GM12891 (cell line): ENCODE results near the gene CES5A.
"Not testable (repeated sequence)": the region's sequence is repeated elsewhere in the genome, so short reads cannot be mapped to it uniquely, and the experiment has no call there.

Experiments
- DNase-seq: peaks from one replicate; pipeline ENCODE4 v3.0.0; 2011; ENCODE audit warnings: low spot score; ENCODE audit not compliant: insufficient read length
- FAIRE-seq: peaks from 2 replicates; lab custom pipeline; 2011; peaks lifted over from hg19 to GRCh38; lab: Jason Lieb, UNC
- PAX5 ChIP-seq: IDR thresholded peaks from 2 replicates; pipeline ENCODE4 v1.6.1; 2011; ENCODE audit warnings: low read length, moderate library complexity, mild to moderate bottlenecking; ENCODE audit not compliant: insufficient read depth, severe bottlenecking
- POLR2A ChIP-seq: IDR thresholded peaks from 2 replicates; pipeline ENCODE4 v1.6.1; 2011; ENCODE audit warnings: low read depth, low read length, control low read depth
- POLR2AphosphoS5 ChIP-seq: IDR thresholded peaks from 2 replicates; pipeline ENCODE4 v1.6.1; 2011; ENCODE audit warnings: low read depth, low read length, control low read depth
- POU2F2 ChIP-seq: IDR thresholded peaks from 2 replicates; pipeline ENCODE4 v1.6.1; 2011; ENCODE audit warnings: low read depth, mild to moderate bottlenecking, control low read depth, low read length, moderate library complexity
- SPI1 ChIP-seq: IDR thresholded peaks from 2 replicates; pipeline ENCODE4 v1.6.1; 2011; ENCODE audit warnings: low read depth, low read length, control low read depth
- TAF1 ChIP-seq: IDR thresholded peaks from 2 replicates; pipeline ENCODE4 v1.6.1; 2011; ENCODE audit warnings: low read depth, low read length, control low read depth

Gene CES5A

GRCh38 chr16:55889518-55889917 lies 14.3 kb upstream of the CES5A start:
- DNase-seq (no peak), FAIRE-seq (no peak)
- TF ChIP-seq POU2F2: no peak
- no peak for TF ChIP-seq SPI1
- no peak for TF ChIP-seq TAF1
- no peak for TF ChIP-seq POLR2A
- no peak for TF ChIP-seq POLR2AphosphoS5
- no peak for TF ChIP-seq PAX5

- TF ChIP-seq POLR2A (no peak), PAX5 (no peak), TAF1 (no peak), SPI1 (no peak), POU2F2 (no peak), POLR2AphosphoS5 (no peak)
- DNase-seq (no peak), FAIRE-seq (no peak)
These were observed 13.4 kb upstream of the CES5A start for GRCh38 chr16:55888546-55888945.

GRCh38 chr16:55876854-55877253 lies 1.7 kb upstream of the CES5A start:
- DNase-seq (no peak), FAIRE-seq (no peak)
- TF ChIP-seq SPI1: no peak
- no peak for TF ChIP-seq POLR2A
- TF ChIP-seq POLR2AphosphoS5: no peak
- no peak for TF ChIP-seq TAF1
- no peak for TF ChIP-seq POU2F2
- no peak for TF ChIP-seq PAX5

- DNase-seq: no peak
- FAIRE-seq: no peak
- no peak for TF ChIP-seq TAF1
- TF ChIP-seq SPI1: no peak
- no peak for TF ChIP-seq POLR2A
- TF ChIP-seq POU2F2: no peak
- TF ChIP-seq POLR2AphosphoS5: no peak
- no peak for TF ChIP-seq PAX5
These were observed 2.1 kb downstream of the CES5A start for GRCh38 chr16:55873122-55873521.

- FAIRE-seq (no peak), DNase-seq (no peak)
- no peak for TF ChIP-seq POU2F2
- no peak for TF ChIP-seq POLR2A
- TF ChIP-seq PAX5: no peak
- no peak for TF ChIP-seq TAF1
- TF ChIP-seq POLR2AphosphoS5: no peak
- TF ChIP-seq SPI1: no peak
These were observed 3.0 kb downstream of the CES5A start for GRCh38 chr16:55872130-55872529.

- FAIRE-seq (no peak), DNase-seq (no peak)
- TF ChIP-seq POU2F2 (no peak), SPI1 (no peak), PAX5 (no peak), POLR2A (no peak), POLR2AphosphoS5 (no peak), TAF1 (no peak)
These were observed 3.6 kb downstream of the CES5A start for GRCh38 chr16:55871411-55872038.

- FAIRE-seq: no peak
- DNase-seq: no peak
- TF ChIP-seq POLR2A (no peak), PAX5 (no peak), SPI1 (no peak), POU2F2 (no peak), POLR2AphosphoS5 (no peak), TAF1 (no peak)
These were observed 6.2 kb downstream of the CES5A start for GRCh38 chr16:55868980-55869379.

GRCh38 chr16:55868137-55868536 lies 7.0 kb downstream of the CES5A start:
- DNase-seq (no peak), FAIRE-seq (no peak)
- no peak for TF ChIP-seq TAF1
- TF ChIP-seq POLR2A: no peak
- no peak for TF ChIP-seq SPI1
- no peak for TF ChIP-seq PAX5
- TF ChIP-seq POU2F2: no peak
- TF ChIP-seq POLR2AphosphoS5: no peak

- TF ChIP-seq POLR2AphosphoS5 (no peak), TAF1 (no peak), SPI1 (no peak), PAX5 (no peak), POLR2A (no peak), POU2F2 (no peak)
- no peak for FAIRE-seq
These were observed 13.9 kb downstream of the CES5A start for GRCh38 chr16:55861288-55861687.

GRCh38 chr16:55857650-55858049 lies 17.5 kb downstream of the CES5A start:
- FAIRE-seq, DNase-seq: not testable (repeated sequence)

More at GRCh38 chr16:55861288-55861687, 13.9 kb downstream of the CES5A start:
- no peak for DNase-seq

GRCh38 chr16:55856950-55857349 lies 18.2 kb downstream of the CES5A start:
- DNase-seq (no peak), FAIRE-seq (no peak)
- no peak for TF ChIP-seq POU2F2
- no peak for TF ChIP-seq PAX5
- TF ChIP-seq POLR2AphosphoS5: no peak
- no peak for TF ChIP-seq POLR2A
- no peak for TF ChIP-seq TAF1
- TF ChIP-seq SPI1: no peak
